Endothelial cell of umbilical vein (primary cell): Measurements from ENCODE around the gene ZNF780A. TPM values are rescaled to one million over a fixed set of nuclear protein-coding genes. Genes with fewer than 3 reads are reported as not detected.
"Not testable (repeated sequence)": the region's sequence is repeated elsewhere in the genome, so short reads cannot be mapped to it uniquely, and the experiment has no call there.

Experiments used
- BruUV-seq: library from RNA; stranded (reverse); fragments of 400-500 nt; replicated peaks from 2 replicates; lab custom pipeline; 2021; lab: Mats Ljungman, UMichigan
- CTCF ChIA-PET: fragments of 300-600, 350-600 bp; sonication (Branson Sonifier 250); formaldehyde crosslinking; loops from one replicate; lab custom pipeline; 2021; ENCODE audit warnings: antibody characterized with exemption, inconsistent platforms; lab: Charles Lee
- POLR2A ChIA-PET: fragments of 300-600, 350-600 bp; sonication (Branson Sonifier 250); formaldehyde crosslinking; loops from one replicate; lab custom pipeline; 2021; ENCODE audit warnings: antibody characterized with exemption, inconsistent platforms; lab: Charles Lee
- DNase-seq: peaks from one replicate; pipeline ENCODE4 v3.0.0-alpha.2; 2011; ENCODE audit warnings: low read depth, low spot score
- FAIRE-seq: peaks from 2 replicates; lab custom pipeline; 2011; peaks lifted over from hg19 to GRCh38; lab: Jason Lieb, UNC
- H2AFZ ChIP-seq: 2 replicates; pipeline ENCODE4 v1.6.0; 2012; ENCODE audit warnings: low read depth, low read length, control low read depth, inconsistent platforms
- H3K27ac ChIP-seq: 2 replicates; pipeline ENCODE4 v1.5.1; 2011; ENCODE audit warnings: low read depth, mild to moderate bottlenecking, control low read depth, low read length, moderate library complexity; ENCODE audit not compliant: insufficient read depth
- H3K27me3 ChIP-seq, 2 experiments: 2 replicates each; pipeline versions ENCODE4 v1.6.0 to v1.6.1; 2011; ENCODE audit warnings: low read length in 2 of 2, mixed read lengths in 1 of 2; ENCODE audit not compliant: control insufficient read depth in 2 of 2, insufficient read depth in 2 of 2
- H3K36me3 ChIP-seq, 2 experiments: 2 replicates in 1 of 2; 3 replicates in 1 of 2; pipeline ENCODE4 v1.5.1; 2011; ENCODE audit warnings: low read length in 2 of 2, mild to moderate bottlenecking in 1 of 2, moderate library complexity in 1 of 2; ENCODE audit not compliant: control insufficient read depth in 2 of 2, insufficient read depth in 2 of 2; ENCODE audit errors: extremely low read depth in 1 of 2
- H3K4me1 ChIP-seq: 3 replicates; pipeline ENCODE4 v1.5.1; 2011; ENCODE audit warnings: mild to moderate bottlenecking, low read length; ENCODE audit not compliant: control insufficient read depth, insufficient read depth; ENCODE audit errors: extremely low read depth
- H3K4me2 ChIP-seq: 2 replicates; pipeline ENCODE4 v1.6.1; 2011; ENCODE audit warnings: low read length, control low read depth, mixed read lengths; ENCODE audit not compliant: insufficient read depth
- H3K4me3 ChIP-seq, 3 experiments: fragments of 200-600 bp in 1 of 3; sonication (generic), shearing (Covaris generic) in 1 of 3; replicated peaks in 1 of 3; 2 replicates each; pipeline ENCODE4 v1.5.1; 2011 to 2016; ENCODE audit warnings: control low read depth in 3 of 3, low read length in 3 of 3, mild to moderate bottlenecking in 2 of 3, inconsistent platforms in 1 of 3, low read depth in 1 of 3, moderate library complexity in 1 of 3; ENCODE audit not compliant: insufficient read depth in 1 of 3
- H3K79me2 ChIP-seq: 2 replicates; pipeline ENCODE4 v1.6.0; 2012; ENCODE audit warnings: low read length, inconsistent platforms; ENCODE audit not compliant: control insufficient read depth, insufficient read depth
- H3K9ac ChIP-seq: replicated peaks from 2 replicates; pipeline ENCODE3; 2011; ENCODE audit warnings: low read length, control low read depth; ENCODE audit not compliant: insufficient read depth; ENCODE audit errors: extremely low read depth
- H3K9me1 ChIP-seq: replicated peaks from 3 replicates; pipeline ENCODE4 v1.6.0; 2011; ENCODE audit warnings: mild to moderate bottlenecking, low read length; ENCODE audit not compliant: control insufficient read depth, insufficient read depth; ENCODE audit errors: extremely low read depth
- H3K9me3 ChIP-seq: replicated peaks from 2 replicates; pipeline ENCODE4 v1.5.1; 2012; ENCODE audit warnings: low read length, inconsistent platforms; ENCODE audit not compliant: control insufficient read depth, insufficient read depth
- H4K20me1 ChIP-seq: replicated peaks from 2 replicates; pipeline ENCODE3; 2011; ENCODE audit warnings: mild to moderate bottlenecking, low read length; ENCODE audit not compliant: control insufficient read depth, insufficient read depth; ENCODE audit errors: extremely low read depth
- EZH2 ChIP-seq: IDR thresholded peaks from 2 replicates; pipeline ENCODE4 v1.6.1; 2012; ENCODE audit warnings: borderline replicate concordance, low read depth, mild to moderate bottlenecking, moderate library complexity, low read length, inconsistent platforms; ENCODE audit not compliant: severe bottlenecking
- FOS ChIP-seq: IDR thresholded peaks from 2 replicates; pipeline ENCODE4 v1.6.1; 2011; ENCODE audit warnings: mild to moderate bottlenecking, low read length, moderate library complexity, borderline replicate concordance; ENCODE audit not compliant: insufficient read depth
- GATA2 ChIP-seq: IDR thresholded peaks from 2 replicates; pipeline ENCODE4 v1.7.0; 2011; ENCODE audit warnings: low read depth, mild to moderate bottlenecking, moderate library complexity, mixed read lengths, low read length; ENCODE audit not compliant: insufficient read length, insufficient read depth
- JUN ChIP-seq: IDR thresholded peaks from 2 replicates; pipeline ENCODE4 v1.6.1; 2011; ENCODE audit warnings: borderline replicate concordance, low read depth; ENCODE audit not compliant: insufficient read length, insufficient read depth
- MYC ChIP-seq: IDR thresholded peaks from one replicate; pipeline ENCODE4 v1.6.1; 2011; ENCODE audit warnings: mild to moderate bottlenecking, low read depth, low read length
- POLR2AphosphoS5 ChIP-seq: IDR thresholded peaks from 2 replicates; pipeline ENCODE4 v1.6.1; 2012; ENCODE audit warnings: low read depth, mild to moderate bottlenecking, control low read depth, low read length, moderate library complexity; ENCODE audit not compliant: insufficient read depth
- dilution Hi-C: fragments of 300-500 bp; cut with MboI; formaldehyde crosslinking; loops from one replicate; pipeline ENCODE4 v1.15.0; 2019; ENCODE audit warnings: low sequenced_read_pairs; ENCODE audit not compliant: extremely low pct_ligation_motif_present
- intact Hi-C: fragments of 100-400 bp; cut with micrococcal nuclease; formaldehyde crosslinking; loops from one replicate; pipeline ENCODE4 v1.10.0; 2022
- polyA plus RNA-seq, 4 experiments: library from polyadenylated mRNA; depleted of rRNA in 3 of 4; stranded (reverse) in 3 of 4; unstranded in 1 of 4; fragments of >200 nt; gene quantifications; 2 replicates each; pipeline versions ENCODE4 v1.2.1 to v1.2.3, GENCODE V29; 2011 to 2012; ENCODE audit warnings: missing spikeins in 1 of 4
- total RNA-seq: library from RNA; stranded (reverse); gene quantifications from 2 replicates; pipeline ENCODE4 v1.2.3, GENCODE V29; 2021

ZNF780A gene
- total and polyA plus RNA-seq, 2 donors (not counting 3 experiments of a cell fraction or from before 2014, with no cell fraction given), result 7.3 to 11.6 TPM

DNA sequence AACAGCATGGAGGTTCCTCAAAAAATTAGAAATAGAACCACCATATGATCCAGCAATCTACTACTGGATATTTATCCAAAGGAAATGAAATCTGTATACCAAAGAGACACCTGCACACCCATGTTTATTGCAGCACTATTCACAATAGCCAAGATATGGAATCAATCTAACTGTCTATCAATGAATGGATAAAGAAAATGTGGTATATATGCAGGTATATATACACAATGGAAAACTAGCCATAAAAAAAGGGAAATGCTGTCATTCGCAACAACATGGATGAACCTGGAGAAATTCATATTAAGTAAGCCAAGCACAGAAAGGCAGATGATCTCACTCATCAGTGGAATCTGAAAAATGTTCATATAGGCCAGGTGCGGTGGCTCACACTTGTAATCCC, 37.3 kb downstream of the ZNF780A start:
- POLR2A ChIA-PET, result no interaction called here
- DNase-seq (no peak), FAIRE-seq (no peak)
- Histone ChIP-seq H3K27me3 (peaks cover 0 to 9% of the 10 kb centered on the region in 2 experiments), H3K4me2 (no peak overlapping the region), H2AFZ (no peak overlapping the region), H3K36me3 (peaks cover 0 to 2% of the 10 kb centered on the region in 2 experiments), H3K9ac (no peak overlapping the region), H3K9me3 (no peaks in the 10 kb centered on the region), H3K4me1 (peaks cover 6% of the 10 kb centered on the region), H3K9me1 (no peaks in the 10 kb centered on the region), H4K20me1 (no peaks in the 10 kb centered on the region), H3K4me3 (no peak overlapping the region), H3K27ac (no peak overlapping the region), H3K79me2 (no peaks in the 10 kb centered on the region)
- TF ChIP-seq EZH2, result no peak
- no peak for TF ChIP-seq POLR2AphosphoS5
- TF ChIP-seq FOS, result no peak
- no peak for TF ChIP-seq JUN
- no peak for TF ChIP-seq MYC
- TF ChIP-seq GATA2, result no peak
- dilution Hi-C loops (no loop called here), intact Hi-C loops (no loop called here)
- CTCF ChIA-PET, result no interaction called here
- no TSS peak for BruUV-seq

DNA sequence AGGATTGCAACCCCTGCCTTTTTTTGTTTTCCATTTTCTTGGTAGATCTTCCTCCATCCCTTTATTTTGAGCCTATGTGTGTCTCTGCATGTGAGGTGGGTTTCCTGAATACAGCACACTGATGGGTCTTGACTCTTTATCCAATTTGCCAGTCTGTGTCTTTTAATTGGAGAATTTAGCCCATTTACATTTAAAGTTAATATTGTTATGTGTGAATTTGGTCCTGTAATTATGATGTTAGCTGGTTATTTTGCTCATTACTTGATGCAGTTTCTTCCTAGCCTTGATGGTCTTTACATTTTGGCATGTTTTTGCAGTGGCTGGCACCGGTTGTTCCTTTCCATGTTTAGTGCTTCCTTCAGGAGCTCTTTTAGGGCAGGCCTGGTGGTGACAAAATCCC, 49.0 kb downstream of the ZNF780A start:
- H3K9me3 ChIP-seq, H3K9me1 ChIP-seq, H3K4me1 ChIP-seq, H2AFZ ChIP-seq, H3K4me3 ChIP-seq, DNase-seq, H3K27me3 ChIP-seq, POLR2A ChIA-PET, H3K27ac ChIP-seq, BruUV-seq, CTCF ChIA-PET, FAIRE-seq, dilution Hi-C loops, intact Hi-C loops, H3K79me2 ChIP-seq, H3K4me2 ChIP-seq, H3K9ac ChIP-seq, H4K20me1 ChIP-seq, H3K36me3 ChIP-seq: not testable (repeated sequence)

DNA sequence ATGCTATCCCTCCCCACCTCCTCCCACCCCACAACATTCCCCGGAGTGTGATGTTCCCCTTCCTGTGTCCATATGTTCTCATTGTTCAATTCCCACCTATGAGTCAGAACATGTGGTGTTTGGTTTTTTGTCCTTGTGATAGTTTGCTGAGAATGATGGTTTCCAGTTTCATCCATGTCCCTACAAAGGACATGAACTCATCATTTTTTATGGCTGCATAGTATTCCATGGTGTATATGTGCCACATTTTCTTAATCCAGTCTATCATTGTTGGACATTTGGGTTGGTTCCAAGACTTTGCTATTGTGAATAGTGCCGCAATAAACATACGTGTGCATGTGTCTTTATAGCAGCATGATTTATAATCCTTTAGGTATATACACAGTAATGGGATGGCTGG, 52.7 kb downstream of the ZNF780A start:
- H3K9me3 ChIP-seq, result peaks cover 29% of the 10 kb centered on the region
- DNase-seq, CTCF ChIA-PET, POLR2A ChIA-PET, BruUV-seq, H3K36me3 ChIP-seq, dilution Hi-C loops, H3K79me2 ChIP-seq, H3K4me1 ChIP-seq, H3K27ac ChIP-seq, H3K27me3 ChIP-seq, H3K4me2 ChIP-seq, H2AFZ ChIP-seq, H3K9me1 ChIP-seq, FAIRE-seq, H3K4me3 ChIP-seq, H4K20me1 ChIP-seq, intact Hi-C loops, H3K9ac ChIP-seq: not testable (repeated sequence)
